Aorta (tissue), 5 donors: ENCODE data around the gene PPIE. TPM values are rescaled to one million over a fixed set of nuclear protein-coding genes. Genes with fewer than 3 reads are reported as not detected.
A peak's percentile ranks its signal among the peaks of the same experiment; 100 is the strongest.

Experiments
- ATAC-seq: fragments of 200-7000 bp; cut with Tn5 transposase; one replicate; pipeline ENCODE4 v1.9.1; 2022; ENCODE audit warnings: moderate library complexity; ENCODE audit not compliant: low FRiP score
- DNase-seq, 2 donors: peaks; one replicate each; pipeline ENCODE4 v3.0.0-alpha.2; 2020
- H3K27ac ChIP-seq, 2 donors: one replicate each; pipeline ENCODE4 v1.5.1; 2013; ENCODE audit warnings: low read length in 2 of 2, mild to moderate bottlenecking in 2 of 2, moderate library complexity in 2 of 2, control low read depth in 1 of 2, inconsistent platforms in 1 of 2, low read depth in 1 of 2
- H3K27me3 ChIP-seq, 2 donors: one replicate each; pipeline ENCODE4 v1.6.1; 2013; ENCODE audit warnings: control low read depth in 1 of 2, low read length in 1 of 2, mild to moderate bottlenecking in 1 of 2, moderate library complexity in 1 of 2; ENCODE audit not compliant: insufficient read depth in 2 of 2, control insufficient read depth in 1 of 2
- H3K36me3 ChIP-seq, 2 donors: one replicate each; pipeline ENCODE4 v1.6.1; 2013; ENCODE audit warnings: control low read depth in 1 of 2, low read length in 1 of 2, mild to moderate bottlenecking in 1 of 2; ENCODE audit not compliant: insufficient read depth in 2 of 2, control insufficient read depth in 1 of 2
- H3K4me1 ChIP-seq, 2 donors: one replicate each; pipeline ENCODE4 v1.6.1; 2013; ENCODE audit warnings: low read length in 2 of 2, control low read depth in 1 of 2, mild to moderate bottlenecking in 1 of 2, moderate library complexity in 1 of 2; ENCODE audit not compliant: insufficient read depth in 2 of 2, control insufficient read depth in 1 of 2
- H3K4me3 ChIP-seq, 2 donors: one replicate each; pipeline ENCODE4 v1.5.1; 2013; ENCODE audit warnings: low read length in 2 of 2, control low read depth in 1 of 2, mild to moderate bottlenecking in 1 of 2
- H3K9me3 ChIP-seq: one replicate; pipeline ENCODE4 v1.6.1; 2013; ENCODE audit warnings: mild to moderate bottlenecking, low read length; ENCODE audit not compliant: control insufficient read depth
- WGBS, 2 donors: extraction: QIAGEN DNeasy Blood & Tissue Kit; methylation state at CpG; one replicate each; pipeline ENCODE4 v1.1.7; 2013; 5-methylcytosine and 5-hydroxymethylcytosine counted together
- intact Hi-C, 2 donors: fragments of 100-400 bp; cut with DNase I; formaldehyde crosslinking; loops; one replicate each; pipeline versions ENCODE4 v1.14.2 to v1.15.0; 2022
- polyA plus RNA-seq, 2 donors: library from polyadenylated mRNA; stranded (reverse); fragments of 200-250 nt; gene quantifications; one replicate each; pipeline ENCODE4 v1.2.3, GENCODE V29; 2013
- total RNA-seq, 2 donors: library from RNA; stranded (reverse); fragmentation: NEBNext Ultra II Directional; extraction: Animal tissue kit (Norgen Biotek cat#: 25700); gene quantifications; one replicate each; pipeline ENCODE4 v1.2.1, GENCODE V29; 2021
- donor health status: healthy with polysubstance abuse.
- donor health status: Bipolar disorder and iron deficiency.
- donor health status: DM: no; HTN: no; CAD: no.
- donor health status: DM: no; HTN: no; CAD: no.
- donor health status: DM: yes; HTN: yes; CAD: no.

The PPIE gene
- total and polyA plus RNA-seq, 4 donors, result 34.4 to 60.2 (median 42.6) TPM

DNA sequence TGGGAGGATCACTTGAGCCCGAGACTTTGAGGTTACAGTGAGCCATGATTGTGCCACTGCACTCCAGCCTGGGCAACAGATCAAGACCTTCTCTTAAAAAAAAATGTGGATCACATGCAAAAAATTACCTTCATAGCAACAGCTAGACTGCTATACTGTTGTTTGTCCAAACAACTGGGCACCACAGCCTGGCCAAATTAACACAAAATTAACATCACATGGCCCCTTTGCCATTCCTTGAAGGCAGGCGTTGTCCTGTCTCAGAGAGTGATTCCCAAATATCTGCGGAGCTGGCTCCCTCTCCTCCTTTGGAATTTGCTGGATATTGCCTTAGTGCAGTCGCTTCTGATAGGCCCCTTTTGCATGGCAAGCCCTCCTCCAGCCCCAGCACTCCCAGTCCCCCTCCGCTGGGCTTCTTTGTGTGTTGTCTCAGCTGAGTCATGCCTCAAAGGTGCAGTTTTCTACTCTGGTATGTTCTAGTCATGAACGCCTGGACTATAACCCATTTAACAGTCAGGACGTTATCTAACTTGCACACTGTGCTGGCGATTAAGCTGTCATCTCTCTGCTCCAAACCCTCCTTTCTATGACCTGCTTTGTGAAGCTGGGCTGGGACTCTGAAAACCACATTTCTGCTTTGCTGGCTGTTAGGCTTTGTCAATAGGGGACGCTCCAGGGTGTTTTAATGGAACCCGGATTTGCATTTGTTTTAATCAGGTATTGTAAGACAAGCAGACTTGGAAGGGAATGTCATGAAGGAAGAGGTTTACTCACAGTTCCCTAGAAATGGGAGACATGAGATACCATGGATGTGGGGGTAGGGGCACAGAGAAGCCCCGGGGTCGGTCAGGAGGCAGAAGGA is 27.3 kb upstream of the PPIE start:
- intact Hi-C loops, result no loop called here
- ATAC-seq (no peak), DNase-seq (no peak)

DNA sequence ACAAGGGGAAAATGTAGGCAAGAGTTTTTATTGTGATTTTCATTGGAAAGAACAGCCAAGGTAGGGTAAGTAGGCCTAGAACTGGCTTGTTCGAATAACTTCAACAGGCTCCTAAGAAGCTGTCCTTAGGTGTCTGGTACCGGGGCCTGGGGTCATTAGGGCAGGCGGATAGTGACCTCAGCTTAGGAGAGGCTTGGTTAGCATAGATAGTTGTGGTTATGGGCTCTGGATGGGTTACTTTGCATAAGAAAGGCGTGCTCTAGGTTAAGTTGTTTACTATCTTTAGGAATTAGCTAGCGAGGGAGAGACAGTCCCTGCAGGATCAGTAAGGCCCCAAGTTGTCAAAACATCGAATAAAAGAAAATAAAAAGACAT is 26.7 kb upstream of the PPIE start:
- no peak overlapping the region for H3K27ac ChIP-seq
- H3K4me1 ChIP-seq, result no peaks in the 10 kb centered on the region
- 85 to 89% methylated on average over 6 of the region's 6 CpGs for WGBS, 2 donors
- intact Hi-C loops, result no loop called here
- H3K36me3 ChIP-seq, result no peaks in the 10 kb centered on the region
- no peak for DNase-seq
- H3K27me3 ChIP-seq, result no peaks in the 10 kb centered on the region
- H3K9me3 ChIP-seq, result no peaks in the 10 kb centered on the region
- no peak for ATAC-seq
- no peak overlapping the region for H3K4me3 ChIP-seq

More for the DNA sequence above, 27.3 kb upstream of the PPIE start:
- WGBS, 2 donors, result 42 to 53% methylated on average over 12 of the region's 12 CpGs
- Histone ChIP-seq H3K27me3 (no peaks in the 10 kb centered on the region), H3K4me3 (no peak overlapping the region), H3K9me3 (no peaks in the 10 kb centered on the region), H3K27ac (no peak overlapping the region), H3K36me3 (no peaks in the 10 kb centered on the region), H3K4me1 (no peaks in the 10 kb centered on the region)

DNA sequence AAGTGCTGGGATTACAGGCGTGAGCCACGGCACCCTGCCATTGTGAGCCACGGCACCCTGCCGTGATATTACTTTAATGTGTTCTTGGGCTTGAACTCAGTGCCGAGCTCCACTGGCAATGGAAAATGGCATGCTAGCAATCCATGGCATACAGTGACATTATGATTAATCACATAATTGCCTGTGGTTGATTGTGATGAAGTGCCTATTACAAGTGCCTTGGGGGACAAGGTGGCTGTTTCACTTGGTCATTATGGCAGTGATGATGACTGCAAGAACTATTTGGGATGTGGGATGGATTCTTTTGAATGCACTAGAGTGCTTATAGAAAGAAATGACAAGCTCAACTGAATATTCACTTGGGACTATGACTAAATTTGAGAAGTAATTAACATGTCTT is 25.1 kb upstream of the PPIE start:
- H3K27me3 ChIP-seq, result no peaks in the 10 kb centered on the region
- no peaks in the 10 kb centered on the region for H3K4me1 ChIP-seq
- 91 to 99% methylated on average over 5 of the region's 5 CpGs for WGBS, 2 donors
- DNase-seq, result no peak
- no peak overlapping the region for H3K27ac ChIP-seq
- H3K4me3 ChIP-seq, result no peak overlapping the region
- no peaks in the 10 kb centered on the region for H3K36me3 ChIP-seq
- no peak for ATAC-seq
- H3K9me3 ChIP-seq, result no peaks in the 10 kb centered on the region
- intact Hi-C loops, result no loop called here

DNA sequence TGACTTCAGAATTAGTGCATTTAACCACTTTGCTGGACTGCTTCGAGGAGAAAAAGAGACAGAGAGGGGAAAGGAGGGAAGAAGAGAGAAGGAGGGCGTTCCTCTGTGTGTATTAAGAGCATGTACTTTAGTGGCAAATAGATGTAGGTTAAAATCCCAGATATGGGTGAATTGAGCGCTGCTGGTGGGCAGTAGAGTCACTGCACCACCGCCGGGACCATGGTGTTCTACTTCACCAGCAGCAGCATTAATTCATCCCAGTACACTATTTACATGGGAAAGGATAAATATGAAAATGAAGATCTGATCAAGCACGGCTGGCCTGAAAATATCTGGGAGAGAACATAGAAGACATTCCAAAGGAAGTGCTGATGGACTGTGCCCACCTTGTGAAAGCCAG is 20.9 kb upstream of the PPIE start:
- DNase-seq, result no peak
- Histone ChIP-seq H3K36me3 (no peaks in the 10 kb centered on the region), H3K4me1 (no peaks in the 10 kb centered on the region), H3K27ac (no peak overlapping the region), H3K9me3 (no peaks in the 10 kb centered on the region), H3K27me3 (no peaks in the 10 kb centered on the region), H3K4me3 (no peak overlapping the region)
- whole genome bisulfite sequencing, 2 donors, result 74 to 80% methylated on average over 6 of the region's 6 CpGs
- ATAC-seq, result no peak
- intact Hi-C loops, result loop anchor here (5.0 kb wide), 2 partner anchors 61 to 111 kb away; no protein-coding TSS in a partner anchor

DNA sequence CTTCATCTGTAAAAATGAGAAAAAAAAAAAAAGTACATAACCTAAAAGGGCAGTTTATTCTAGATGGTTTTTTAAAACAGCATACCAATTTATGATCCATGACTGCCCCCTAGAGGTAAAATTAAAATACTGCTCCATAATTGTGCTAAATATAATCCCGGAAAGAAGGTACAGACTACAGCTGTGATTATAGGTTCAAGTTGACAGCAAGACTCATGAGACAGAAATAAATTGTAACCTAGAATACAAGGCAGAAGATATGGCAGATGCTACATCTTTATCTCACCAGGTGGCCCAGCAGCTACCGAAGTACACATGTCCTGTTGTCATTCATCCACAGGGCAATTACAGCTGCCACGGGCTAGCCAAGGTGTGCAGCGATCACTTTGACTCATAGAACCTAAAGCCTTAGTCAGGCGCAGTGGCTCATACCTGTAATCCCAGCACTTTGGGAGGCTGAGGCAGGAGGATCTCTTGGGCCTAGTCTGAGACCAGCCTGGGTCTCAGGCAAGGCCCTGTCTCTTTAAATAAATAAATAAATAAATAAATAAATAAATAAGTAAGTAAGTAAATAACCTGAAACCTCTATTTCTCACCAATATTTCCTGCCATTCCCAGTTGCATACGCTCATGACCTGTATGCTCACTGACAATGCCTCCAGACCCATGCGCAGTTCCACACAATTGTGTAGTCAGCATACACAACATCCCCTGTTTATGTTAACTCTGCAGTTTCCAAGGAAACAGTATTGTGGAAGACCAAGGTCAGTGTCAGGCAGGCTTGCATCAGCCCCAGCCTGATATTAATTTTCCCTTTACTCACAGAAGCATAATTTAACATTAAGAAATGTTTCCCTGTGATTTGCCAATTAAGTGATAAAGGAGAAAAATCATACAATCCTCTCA is 18.3 kb upstream of the PPIE start:
- ATAC-seq (peak; percentile 82), DNase-seq (no peak)
- H3K4me1 ChIP-seq, result no peaks in the 10 kb centered on the region
- H3K27ac ChIP-seq, result no peak overlapping the region
- intact Hi-C loops, result loop anchor here in 1 of 2 donors (5.0 kb wide), 1 partner anchor 113 kb away; no protein-coding TSS in a partner anchor
- H3K9me3 ChIP-seq, result no peaks in the 10 kb centered on the region
- 46 to 48% methylated on average over 7 of the region's 7 CpGs for WGBS, 2 donors
- no peaks in the 10 kb centered on the region for H3K27me3 ChIP-seq
- no peaks in the 10 kb centered on the region for H3K36me3 ChIP-seq
- H3K4me3 ChIP-seq, result no peak overlapping the region

DNA sequence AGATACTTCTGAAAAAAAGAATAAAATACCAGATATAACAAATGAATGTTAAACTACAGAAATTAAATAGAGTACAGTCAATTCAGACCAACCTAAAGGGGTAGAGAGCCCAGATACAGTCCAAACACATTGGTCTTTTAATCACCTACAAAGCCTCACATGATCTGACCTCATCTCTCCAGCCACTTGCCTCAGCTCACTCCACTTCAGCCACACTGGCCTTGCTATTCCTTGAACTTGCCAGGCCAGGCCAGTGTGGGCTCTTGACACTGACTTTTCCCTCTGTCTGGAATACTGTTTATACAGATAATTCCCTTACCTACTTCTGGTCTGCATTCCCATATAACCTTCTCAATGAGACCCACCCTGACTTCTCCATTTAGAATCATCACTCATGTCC is 17.0 kb upstream of the PPIE start:
- H3K4me1 ChIP-seq, result no peaks in the 10 kb centered on the region
- H3K4me3 ChIP-seq, result no peak overlapping the region
- intact Hi-C loops, result loop anchor here in 1 of 2 donors (5.0 kb wide), 1 partner anchor 114 kb away; no protein-coding TSS in a partner anchor
- H3K36me3 ChIP-seq, result no peaks in the 10 kb centered on the region
- H3K27ac ChIP-seq, result no peak overlapping the region
- no peak for DNase-seq
- no peaks in the 10 kb centered on the region for H3K27me3 ChIP-seq
- H3K9me3 ChIP-seq, result no peaks in the 10 kb centered on the region
- no peak for ATAC-seq

DNA sequence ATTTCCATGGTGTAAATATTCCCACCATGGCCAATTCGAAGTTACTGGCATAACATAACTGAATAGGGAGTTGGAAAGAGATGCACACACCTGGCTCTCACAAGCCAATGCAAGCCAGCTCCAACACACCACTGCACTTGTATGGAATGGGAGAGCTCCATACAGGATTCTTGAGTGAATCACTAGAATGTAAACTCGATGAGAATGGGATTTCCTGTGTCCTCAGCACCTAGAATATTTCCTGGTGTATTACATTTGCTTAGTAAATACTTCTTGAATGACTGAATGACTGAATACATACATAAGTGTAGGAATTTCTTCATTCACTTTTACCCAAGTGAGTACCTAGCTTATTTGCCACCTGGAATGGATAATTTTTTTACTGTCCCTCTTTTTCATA is 16.2 kb upstream of the PPIE start:
- no peaks in the 10 kb centered on the region for H3K27me3 ChIP-seq
- ATAC-seq (no peak), DNase-seq (no peak)
- H3K9me3 ChIP-seq, result no peaks in the 10 kb centered on the region
- intact Hi-C loops, result loop anchor here in 1 of 2 donors (5.0 kb wide), 1 partner anchor 115 kb away; no protein-coding TSS in a partner anchor
- H3K4me3 ChIP-seq, result no peak overlapping the region
- no peak overlapping the region for H3K27ac ChIP-seq
- WGBS, 2 donors, result 20 to 31% methylated on average over 2 of the region's 2 CpGs
- H3K4me1 ChIP-seq, result no peaks in the 10 kb centered on the region
- no peaks in the 10 kb centered on the region for H3K36me3 ChIP-seq

DNA sequence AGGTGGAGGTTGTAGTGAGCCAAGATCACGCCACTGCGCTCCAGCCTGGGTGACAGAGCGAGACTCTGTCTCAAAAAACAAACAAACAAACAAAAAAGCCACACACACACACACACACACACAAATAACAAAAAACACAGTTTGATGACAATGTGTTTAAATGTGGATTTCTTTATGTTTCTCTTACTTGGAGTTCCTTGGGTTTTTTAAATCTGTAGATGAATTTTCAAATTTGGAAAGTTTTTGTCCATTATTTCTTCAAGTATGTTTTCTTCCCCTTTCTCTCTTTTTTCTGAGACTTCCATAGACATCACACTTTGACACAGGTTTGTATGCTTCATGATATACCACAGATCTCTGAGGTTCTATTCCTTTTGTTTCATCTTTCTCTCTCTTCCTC is 12.1 kb upstream of the PPIE start:
- H3K4me1 ChIP-seq, result no peaks in the 10 kb centered on the region
- H3K4me3 ChIP-seq, result no peak overlapping the region
- H3K36me3 ChIP-seq, result no peaks in the 10 kb centered on the region
- ATAC-seq (no peak), DNase-seq (no peak)
- H3K27me3 ChIP-seq, result no peaks in the 10 kb centered on the region
- H3K9me3 ChIP-seq, result no peaks in the 10 kb centered on the region
- no peak overlapping the region for H3K27ac ChIP-seq
- 93 to 94% methylated on average over 3 of the region's 3 CpGs for WGBS, 2 donors
- intact Hi-C loops, result no loop called here
